ENCODE data around the gene ROGDI. TPM values are rescaled to one million over a fixed set of nuclear protein-coding genes. Genes with fewer than 3 reads are reported as not detected.

The ROGDI gene
- total RNA-seq, 4 donors from 2014 or later: 43.2 to 97.2 (median 77.6) TPM

DNA sequence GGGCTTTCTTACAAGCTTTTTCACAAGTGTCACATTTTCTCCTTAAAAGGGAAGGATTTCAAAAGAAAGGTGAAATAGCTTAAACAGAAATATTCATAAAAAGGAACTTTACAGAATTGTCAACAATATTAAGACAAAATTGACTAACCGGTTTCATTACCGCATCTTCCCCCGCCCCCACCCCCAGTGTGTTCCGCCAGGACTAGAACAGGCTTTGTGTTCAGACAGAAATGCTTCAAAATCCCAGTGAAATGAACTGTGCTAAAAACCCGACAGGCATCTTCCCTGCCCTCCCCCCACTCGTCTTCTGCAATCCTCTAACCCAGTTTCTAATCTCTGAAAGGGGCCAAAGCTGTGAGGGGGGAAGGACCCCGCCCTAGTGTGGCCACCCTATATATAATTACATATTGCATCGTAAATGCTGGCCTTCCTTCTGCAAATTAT lies 990 bp upstream of the ROGDI start:
- Histone ChIP-seq H3K27me3 (no peaks in the 10 kb centered on the region), H3K27ac (replicated peaks in 1 of 4) (peak overlapping the region; percentile 87 to 93 (median 90)), H3K36me3 (peaks cover 21 to 71% (median 56%) of the 10 kb centered on the region in 4 donors), H3K4me3 (peak overlapping the region; percentile 73 to 92 (median 83)), H3K9me3 (no peaks in the 10 kb centered on the region), H3K4me1 (peaks cover 31 to 48% (median 45%) of the 10 kb centered on the region in 4 donors)
- TF ChIP-seq CTCF (IDR thresholded peaks at IDR 0.05) (no peak), POLR2A (IDR thresholded peaks at IDR 0.05; ENCODE audit: low read depth) (no peak)
- no peak for DNase-seq (ENCODE audit: extremely low spot score)
- 39% methylated on average over 8 of the region's 8 CpGs for WGBS
- intact Hi-C loops (cut with DNase I): loop anchor here (5.0 kb wide), 3 partner anchors 36 to 71 kb away; partner anchors contain the start of genes ANKS3, DNAAF8, GLYR1 and UBN1

- peaks cover 31 to 48% (median 45%) of the 10 kb centered on the region in 4 donors for H3K4me1 ChIP-seq
- peaks cover 18 to 71% (median 56%) of the 10 kb centered on the region in 4 donors for H3K36me3 ChIP-seq
- WGBS: 1% methylated on average over 25 of the region's 59 CpGs
- DNase-seq (ENCODE audit: extremely low spot score): peak; percentile 97
- H3K27me3 ChIP-seq: no peaks in the 10 kb centered on the region
- H3K9me3 ChIP-seq: no peaks in the 10 kb centered on the region
- H3K4me3 ChIP-seq: peak overlapping the region; percentile 73 to 92 (median 83)
- TF ChIP-seq CTCF (IDR thresholded peaks at IDR 0.05) (peak in 1 of 3 experiments; percentile 33), EP300 (IDR thresholded peaks at IDR 0.05) (no peak), POLR2A (IDR thresholded peaks at IDR 0.05; ENCODE audit: low read depth) (no peak), POLR2AphosphoS5 (IDR thresholded peaks at IDR 0.05) (peak; percentile 39 to 67)
- peak overlapping the region; percentile 87 to 93 (median 90) for H3K27ac ChIP-seq (replicated peaks in 1 of 4)
- intact Hi-C loops (cut with DNase I): loop anchor here (5.0 kb wide), 3 partner anchors 35 to 70 kb away; partner anchors contain the start of genes ANKS3, DNAAF8, GLYR1 and UBN1
Measured at GRCh38 chr16:4802659-4803287, 340 bp upstream of the ROGDI start.

GRCh38 chr16:4801051-4801961 lies 1.1 kb downstream of the ROGDI start:
- Histone ChIP-seq H3K4me1 (peaks cover 31 to 48% (median 45%) of the 10 kb centered on the region in 4 donors), H3K9me3 (no peaks in the 10 kb centered on the region), H3K27ac (replicated peaks in 1 of 4) (peak overlapping the region; percentile 87 to 93 (median 90)), H3K36me3 (peaks cover 13 to 72% (median 57%) of the 10 kb centered on the region in 4 donors), H3K27me3 (no peaks in the 10 kb centered on the region), H3K4me3 (peak overlapping the region; percentile 73 to 92 (median 83))
- TF ChIP-seq EP300 (IDR thresholded peaks at IDR 0.05) (no peak), POLR2AphosphoS5 (IDR thresholded peaks at IDR 0.05) (no peak), CTCF (IDR thresholded peaks at IDR 0.05) (no peak), POLR2A (IDR thresholded peaks at IDR 0.05; ENCODE audit: low read depth) (no peak)
- intact Hi-C loops (cut with DNase I): loop anchor here (5.0 kb wide), 3 partner anchors 34 to 69 kb away; partner anchors contain the start of genes ANKS3, DNAAF8, GLYR1 and UBN1
- no peak for DNase-seq (ENCODE audit: extremely low spot score)
- 32% methylated on average over 21 of the region's 29 CpGs for WGBS

- Histone ChIP-seq H3K4me3 (no peak overlapping the region), H3K27ac (replicated peaks in 1 of 4) (peak overlapping the region in 1 of 4 donors; percentile 87), H3K36me3 (peaks cover 9 to 71% (median 56%) of the 10 kb centered on the region in 4 donors), H3K4me1 (peaks cover 31 to 47% (median 45%) of the 10 kb centered on the region in 4 donors), H3K9me3 (no peaks in the 10 kb centered on the region), H3K27me3 (no peaks in the 10 kb centered on the region)
- TF ChIP-seq EP300 (IDR thresholded peaks at IDR 0.05) (no peak), CTCF (IDR thresholded peaks at IDR 0.05) (no peak), POLR2AphosphoS5 (IDR thresholded peaks at IDR 0.05) (no peak), POLR2A (IDR thresholded peaks at IDR 0.05; ENCODE audit: low read depth) (no peak)
- intact Hi-C loops (cut with DNase I): loop anchor here (5.0 kb wide), 3 partner anchors 33 to 68 kb away; partner anchors contain the start of genes ANKS3, DNAAF8, GLYR1 and UBN1
- no peak for DNase-seq (ENCODE audit: extremely low spot score)
- 61% methylated on average over 13 of the region's 17 CpGs for WGBS
Measured at GRCh38 chr16:4800290-4801041, 2.0 kb downstream of the ROGDI start.
